H9 (cell line): Measurements from ENCODE around the gene TMED8. TPM values are rescaled to one million over a fixed set of nuclear protein-coding genes. Genes with fewer than 3 reads are reported as not detected.

ENCODE experiments used
- DNase-seq: peaks from one replicate; pipeline ENCODE4 v3.0.0-alpha.2; 2017
- H2AFZ ChIP-seq: one replicate; pipeline ENCODE4 v1.6.1; 2013; ENCODE audit warnings: mild to moderate bottlenecking, low read length, control low read depth, moderate library complexity
- H2AK5ac ChIP-seq: 2 replicates; pipeline ENCODE4 v1.6.1; 2013; ENCODE audit warnings: low read length, control low read depth, mixed read lengths; ENCODE audit not compliant: insufficient read length
- H2BK120ac ChIP-seq: one replicate; pipeline ENCODE4 v1.6.1; 2013; ENCODE audit warnings: low read depth, mild to moderate bottlenecking, low read length, control low read depth, inconsistent platforms; ENCODE audit not compliant: poor library complexity, severe bottlenecking
- H2BK12ac ChIP-seq: 2 replicates; pipeline ENCODE4 v1.6.1; 2013; ENCODE audit warnings: low read length, control low read depth, mixed read lengths, low read depth; ENCODE audit not compliant: insufficient read length
- H2BK15ac ChIP-seq: 2 replicates; pipeline ENCODE4 v1.6.1; 2013; ENCODE audit warnings: low read depth, low read length, control low read depth
- H2BK20ac ChIP-seq: one replicate; pipeline ENCODE4 v1.6.1; 2013; ENCODE audit warnings: low read depth, mild to moderate bottlenecking, low read length, control low read depth, inconsistent platforms; ENCODE audit not compliant: poor library complexity, severe bottlenecking
- H2BK5ac ChIP-seq: 2 replicates; pipeline ENCODE4 v1.6.1; 2013; ENCODE audit warnings: low read length, control low read depth, mixed read lengths; ENCODE audit not compliant: insufficient read length
- H3K14ac ChIP-seq: 2 replicates; pipeline ENCODE4 v1.6.1; 2013; ENCODE audit warnings: low read length, control low read depth; ENCODE audit not compliant: insufficient read depth
- H3K18ac ChIP-seq: 2 replicates; pipeline ENCODE4 v1.6.1; 2013; ENCODE audit warnings: low read depth, mild to moderate bottlenecking, mixed read lengths, low read length, control low read depth; ENCODE audit not compliant: insufficient read length
- H3K23ac ChIP-seq: 2 replicates; pipeline ENCODE4 v1.6.1; 2013; ENCODE audit warnings: low read length, control low read depth, mixed read lengths, low read depth; ENCODE audit not compliant: insufficient read length
- H3K23me2 ChIP-seq: 2 replicates; pipeline ENCODE4 v1.6.1; 2013; ENCODE audit warnings: low read depth, mild to moderate bottlenecking, mixed read lengths, low read length, control low read depth; ENCODE audit not compliant: insufficient read length, poor library complexity, severe bottlenecking
- H3K27ac ChIP-seq: 2 replicates; pipeline ENCODE4 v1.5.1; 2013; ENCODE audit warnings: low read length, control low read depth, mixed read lengths, low read depth; ENCODE audit not compliant: insufficient read length
- H3K27me3 ChIP-seq: 2 replicates; pipeline ENCODE4 v1.6.1; 2013; ENCODE audit warnings: low read length, control low read depth, inconsistent platforms; ENCODE audit not compliant: insufficient read depth
- H3K4ac ChIP-seq: 2 replicates; pipeline ENCODE4 v1.6.1; 2013; ENCODE audit warnings: low read depth, mild to moderate bottlenecking, control low read depth, inconsistent platforms, low read length, moderate library complexity
- H3K4me1 ChIP-seq: 2 replicates; pipeline ENCODE4 v1.6.1; 2013; ENCODE audit warnings: low read length, control low read depth, inconsistent platforms; ENCODE audit not compliant: insufficient read depth
- H3K4me2 ChIP-seq: 2 replicates; pipeline ENCODE4 v1.6.1; 2013; ENCODE audit warnings: low read length, control low read depth, mixed read lengths; ENCODE audit not compliant: insufficient read length, insufficient read depth
- H3K56ac ChIP-seq: 2 replicates; pipeline ENCODE4 v1.6.1; 2013; ENCODE audit warnings: low read depth, mild to moderate bottlenecking, mixed read lengths, low read length, control low read depth; ENCODE audit not compliant: insufficient read length
- H3K79me1 ChIP-seq: 2 replicates; pipeline ENCODE4 v1.6.1; 2013; ENCODE audit warnings: low read depth, mild to moderate bottlenecking, moderate library complexity, low read length, control low read depth, inconsistent platforms; ENCODE audit not compliant: insufficient read depth, poor library complexity, severe bottlenecking
- H3K79me2 ChIP-seq: 2 replicates; pipeline ENCODE4 v1.6.1; 2013; ENCODE audit warnings: low read length, control low read depth, inconsistent platforms; ENCODE audit not compliant: insufficient read depth
- H3K9ac ChIP-seq: 2 replicates; pipeline ENCODE4 v1.6.1; 2013; ENCODE audit warnings: low read length, control low read depth, mixed read lengths; ENCODE audit not compliant: insufficient read length; ENCODE audit errors: extremely low read depth
- H3K9me3 ChIP-seq: one replicate; pipeline ENCODE4 v1.6.1; 2013; ENCODE audit warnings: low read depth, low read length, inconsistent platforms; ENCODE audit not compliant: control insufficient read depth
- H3T11ph ChIP-seq: one replicate; pipeline ENCODE4 v1.6.1; 2013; ENCODE audit warnings: mild to moderate bottlenecking, low read length, control low read depth, inconsistent platforms
- H4K20me1 ChIP-seq: one replicate; pipeline ENCODE4 v1.6.1; 2013; ENCODE audit not compliant: control insufficient read depth, insufficient read length, insufficient read depth
- H4K5ac ChIP-seq: 2 replicates; pipeline ENCODE4 v1.6.1; 2013; ENCODE audit warnings: low read depth, mild to moderate bottlenecking, mixed read lengths, low read length, control low read depth; ENCODE audit not compliant: insufficient read length
- H4K8ac ChIP-seq: replicated peaks from 2 replicates; pipeline ENCODE4 v1.6.1; 2013; ENCODE audit warnings: low read length, control low read depth, mixed read lengths, low read depth; ENCODE audit not compliant: insufficient read length
- H4K91ac ChIP-seq: 2 replicates; pipeline ENCODE4 v1.6.1; 2013; ENCODE audit warnings: low read depth, mild to moderate bottlenecking, moderate library complexity, mixed read lengths, low read length, control low read depth; ENCODE audit not compliant: insufficient read length
- H3K27ac Mint-ChIP-seq, 3 experiments: 2 replicates in 2 of 3; 3 replicates in 1 of 3; pipeline ENCODE4 v1.8.0; 2020 to 2021; ENCODE audit warnings: mixed read lengths in 3 of 3, mild to moderate bottlenecking in 1 of 3, moderate library complexity in 1 of 3
- H3K27me3 Mint-ChIP-seq: 2 replicates; pipeline ENCODE4 v1.8.0; 2021; ENCODE audit warnings: low read depth, mild to moderate bottlenecking, moderate library complexity, mixed read lengths
- H3K36me3 Mint-ChIP-seq, 3 experiments: 2 replicates in 2 of 3; 3 replicates in 1 of 3; pipeline ENCODE4 v1.8.0; 2020 to 2021; ENCODE audit warnings: low read depth in 3 of 3, mixed read lengths in 3 of 3; ENCODE audit not compliant: insufficient read depth in 1 of 3
- H3K4me1 Mint-ChIP-seq, 2 experiments: 2 replicates each; pipeline ENCODE4 v1.8.0; 2020; ENCODE audit warnings: mixed read lengths in 2 of 2
- H3K4me3 Mint-ChIP-seq, 2 experiments: 2 replicates in 1 of 2; 3 replicates in 1 of 2; pipeline ENCODE4 v1.8.0; 2020 to 2021; ENCODE audit warnings: mild to moderate bottlenecking in 2 of 2, mixed read lengths in 2 of 2, moderate library complexity in 1 of 2
- H3K9me3 Mint-ChIP-seq, 2 experiments: 2 replicates in 1 of 2; 3 replicates in 1 of 2; pipeline ENCODE4 v1.8.0; 2020; ENCODE audit warnings: mild to moderate bottlenecking in 2 of 2, mixed read lengths in 2 of 2, moderate library complexity in 1 of 2
- CTCF ChIP-seq: fragments of 200-600 bp; sonication (generic); conservative IDR thresholded peaks from 3 replicates; pipeline ENCODE4 v1.8.0; 2021; ENCODE audit warnings: antibody characterized with exemption, mild to moderate bottlenecking
- WGBS: extraction: QIAGEN DNeasy Blood & Tissue Kit; methylation state at CpG from one replicate; pipeline ENCODE4 v1.1.7; 2013; ENCODE audit warnings: missing lambda C conversion rate, low lambda C conversion rate, mixed read lengths; ENCODE audit not compliant: insufficient read length; ENCODE audit errors: extremely low coverage; 5-methylcytosine and 5-hydroxymethylcytosine counted together
- total RNA-seq: library from RNA; stranded (reverse); gene quantifications from 2 replicates; pipeline ENCODE4 v1.2.1, GENCODE V29; 2021

Gene TMED8
- total RNA-seq, 1 experiment from 2014 or later, result 9.5 TPM

- Histone ChIP-seq H3K79me1 (no peaks in the 10 kb centered on the region), H2BK120ac (no peak overlapping the region), H3K27ac (no peak overlapping the region), H3K4me1 (peaks cover 1% of the 10 kb centered on the region; the same call in 1 of the 2 replicates), H3K9me3 (no peaks in the 10 kb centered on the region), H3K79me2 (no peaks in the 10 kb centered on the region), H4K8ac (no peak overlapping the region), H3T11ph (no peak overlapping the region), H2BK20ac (no peak overlapping the region), H2AK5ac (no peak overlapping the region), H4K91ac (no peak overlapping the region), H4K5ac (no peak overlapping the region), H3K23me2 (no peaks in the 10 kb centered on the region), H3K27me3 (no peaks in the 10 kb centered on the region), H3K23ac (no peak overlapping the region), H2AFZ (no peak overlapping the region), H3K9ac (no peak overlapping the region), H2BK15ac (no peak overlapping the region), H2BK5ac (no peak overlapping the region), H2BK12ac (no peak overlapping the region), H3K4ac (no peak overlapping the region), H3K4me2 (no peak overlapping the region), H3K56ac (no peak overlapping the region), H3K14ac (no peak overlapping the region), H3K18ac (no peak overlapping the region), H4K20me1 (no peaks in the 10 kb centered on the region)
- no peak for TF ChIP-seq CTCF
- no CpG with 5 or more reads among the region's 4 CpGs for WGBS
- Mint-ChIP-seq H3K27me3 (no peaks in the 10 kb centered on the region), H3K36me3 (peaks cover 2 to 13% (median 9%) of the 10 kb centered on the region in 3 experiments; a peak in 5 of 7 replicates), H3K4me1 (peaks cover 25 to 28% of the 10 kb centered on the region in 2 experiments), H3K4me3 (no peak overlapping the region), H3K9me3 (no peaks in the 10 kb centered on the region), H3K27ac (no peak overlapping the region; a peak in 1 of 7 replicates)
- no peak for DNase-seq
Measured at GRCh38 chr14:77309131-77309530, 67.8 kb downstream of the TMED8 start.
